GM23338 (cell line): ENCODE measurements around the gene NGLY1. TPM values are rescaled to one million over a fixed set of nuclear protein-coding genes. Genes with fewer than 3 reads are reported as not detected.

Experiments used
- ATAC-seq: fragments of 200-7000 bp; cut with Tn5 transposase; 3 replicates; pipeline ENCODE4 v1.9.1; 2020
- DNase-seq: peaks from one replicate; pipeline ENCODE4 v3.0.0-alpha.2; 2015; ENCODE audit warnings: low spot score
- H2AFZ ChIP-seq: fragments of 200-600 bp; sonication (generic); 2 replicates; pipeline ENCODE4 v1.8.0; 2016; ENCODE audit warnings: antibody characterized with exemption, mild to moderate bottlenecking, moderate library complexity
- H3F3A ChIP-seq: fragments of 200-600 bp; sonication (generic); replicated peaks from 2 replicates; pipeline ENCODE4 v1.8.0; 2017; ENCODE audit warnings: antibody characterized with exemption, mixed run types, low read depth
- H3K27ac ChIP-seq: fragments of 200-600 bp; sonication (generic); 2 replicates; pipeline ENCODE4 v1.6.1; 2016; ENCODE audit warnings: low read depth
- H3K27me3 ChIP-seq: fragments of 200-600 bp; sonication (generic); 2 replicates; pipeline ENCODE4 v1.8.0; 2016; ENCODE audit warnings: mild to moderate bottlenecking, mixed run types, moderate library complexity; ENCODE audit not compliant: insufficient read depth
- H3K36me3 ChIP-seq: fragments of 200-600 bp; sonication (generic); 2 replicates; pipeline ENCODE4 v1.8.0; 2016; ENCODE audit warnings: mild to moderate bottlenecking; ENCODE audit not compliant: insufficient read depth
- H3K4me1 ChIP-seq: fragments of 200-600 bp; sonication (generic); 2 replicates; pipeline ENCODE4 v1.8.0; 2016; ENCODE audit warnings: mild to moderate bottlenecking, moderate library complexity; ENCODE audit not compliant: insufficient read depth
- H3K4me2 ChIP-seq: fragments of 200-600 bp; sonication (generic); 2 replicates; pipeline ENCODE4 v1.7.1; 2017; ENCODE audit warnings: mixed run types
- H3K4me3 ChIP-seq: fragments of 200-600 bp; sonication (generic); 2 replicates; pipeline ENCODE4 v1.6.1; 2016; ENCODE audit warnings: mixed run types
- H3K79me2 ChIP-seq: fragments of 200-600 bp; sonication (generic); replicated peaks from 2 replicates; pipeline ENCODE4 v1.8.0; 2017; ENCODE audit warnings: mild to moderate bottlenecking; ENCODE audit not compliant: insufficient read depth
- H3K9me2 ChIP-seq: fragments of 200-600 bp; sonication (generic); 2 replicates; pipeline ENCODE4 v1.8.0; 2017; ENCODE audit not compliant: insufficient read depth
- H4K20me1 ChIP-seq: fragments of 200-600 bp; sonication (generic); replicated peaks from 2 replicates; pipeline ENCODE4 v1.8.0; 2017; ENCODE audit warnings: mild to moderate bottlenecking; ENCODE audit not compliant: insufficient read depth
- H3K27ac Mint-ChIP-seq: 2 replicates; pipeline ENCODE4 v1.8.0; 2020; ENCODE audit warnings: inconsistent platforms, mild to moderate bottlenecking, moderate library complexity, mixed read lengths
- H3K27me3 Mint-ChIP-seq: 3 replicates; pipeline ENCODE4 v1.8.0; 2022; ENCODE audit warnings: low read depth, mild to moderate bottlenecking, moderate library complexity, mixed read lengths, inconsistent platforms; ENCODE audit not compliant: insufficient read depth, poor library complexity
- H3K36me3 Mint-ChIP-seq: 3 replicates; pipeline ENCODE4 v1.8.0; 2021; ENCODE audit warnings: low read depth, mild to moderate bottlenecking, inconsistent platforms, moderate library complexity, mixed read lengths
- H3K4me1 Mint-ChIP-seq: 3 replicates; pipeline ENCODE4 v1.8.0; 2020; ENCODE audit warnings: mild to moderate bottlenecking, inconsistent platforms, mixed read lengths
- H3K4me3 Mint-ChIP-seq: 3 replicates; pipeline ENCODE4 v1.8.0; 2021; ENCODE audit warnings: moderate library complexity, mild to moderate bottlenecking, inconsistent platforms, mixed read lengths
- H3K9me3 Mint-ChIP-seq: 3 replicates; pipeline ENCODE4 v1.8.0; 2020; ENCODE audit warnings: moderate library complexity, mild to moderate bottlenecking, inconsistent platforms, mixed read lengths
- CREB1 ChIP-seq: fragments of 250-450 bp; sonication (Bioruptor Pico); IDR thresholded peaks from 2 replicates; pipeline ENCODE4 v1.5.0; 2020; ENCODE audit warnings: low read depth, mild to moderate bottlenecking, moderate library complexity
- ETS1 ChIP-seq: IDR thresholded peaks from 2 replicates; pipeline ENCODE4 v1.6.1; 2016; ENCODE audit warnings: antibody characterized with exemption
- EZH2 ChIP-seq: fragments of 200-600 bp; sonication (generic); IDR thresholded peaks from one replicate; pipeline ENCODE4 v1.8.0; 2017; ENCODE audit warnings: antibody characterized with exemption, mild to moderate bottlenecking, low read depth; ENCODE audit not compliant: unreplicated experiment
- EZH2phosphoT487 ChIP-seq: fragments of 200-600 bp; sonication (generic); IDR thresholded peaks from one replicate; pipeline ENCODE4 v1.8.1; 2018; ENCODE audit warnings: antibody characterized with exemption; ENCODE audit not compliant: unreplicated experiment
- JUNB ChIP-seq: IDR thresholded peaks from one replicate; pipeline ENCODE4 v1.6.1; 2016; ENCODE audit warnings: antibody characterized with exemption; ENCODE audit not compliant: unreplicated experiment
- NANOG ChIP-seq: IDR thresholded peaks from 2 replicates; pipeline ENCODE4 v1.6.1; 2016; ENCODE audit warnings: antibody characterized with exemption, borderline replicate concordance
- POLR2AphosphoS5 ChIP-seq: IDR thresholded peaks from 2 replicates; pipeline ENCODE4 v1.6.1; 2016; ENCODE audit warnings: antibody characterized with exemption, low read depth
- STAT1 ChIP-seq: IDR thresholded peaks from one replicate; pipeline ENCODE4 v1.6.1; 2016; ENCODE audit warnings: antibody characterized with exemption; ENCODE audit not compliant: unreplicated experiment
- ZNF462 ChIP-seq: fragments of 250-450 bp; sonication (Bioruptor Pico); IDR thresholded peaks from 2 replicates; pipeline ENCODE4 v1.5.0; 2020; ENCODE audit warnings: mild to moderate bottlenecking, moderate library complexity
- polyA plus RNA-seq: library from polyadenylated mRNA; unstranded; fragments of >200 nt; fragmentation: Nextera tagmentation; extraction: Ambion mirVana; gene quantifications from 2 replicates; pipeline ENCODE4 v1.2.1, GENCODE V29; 2016
- total RNA-seq: library from RNA; depleted of rRNA; stranded (reverse); fragments of >200 nt; shearing (Covaris generic); gene quantifications from 2 replicates; pipeline ENCODE4 v1.2.3, GENCODE V29; 2014

NGLY1 gene
- total and polyA plus RNA-seq, 2 experiments from 2014 or later: 20.4 to 43.5 TPM

GRCh38 chr3:25711090-25711489 lies 72.2 kb downstream of the NGLY1 start:
- Histone ChIP-seq H4K20me1 (no peaks in the 10 kb centered on the region), H3K4me2 (no peak overlapping the region), H3K27ac (no peak overlapping the region), H3K79me2 (no peaks in the 10 kb centered on the region), H3K4me3 (no peak overlapping the region), H2AFZ (no peak overlapping the region), H3K27me3 (no peaks in the 10 kb centered on the region), H3K36me3 (no peaks in the 10 kb centered on the region), H3K9me2 (no peaks in the 10 kb centered on the region), H3F3A (no peaks in the 10 kb centered on the region), H3K4me1 (no peaks in the 10 kb centered on the region)
- no peak overlapping the region for H3K4me3 Mint-ChIP-seq
- ATAC-seq: no peak
- no peak overlapping the region for H3K27ac Mint-ChIP-seq
- no peaks in the 10 kb centered on the region for H3K4me1 Mint-ChIP-seq
- H3K9me3 Mint-ChIP-seq: no peaks in the 10 kb centered on the region
- no peak for DNase-seq
- TF ChIP-seq POLR2AphosphoS5 (no peak), CREB1 (CRISPR knock-in tag) (no peak), ZNF462 (CRISPR knock-in tag) (no peak), JUNB (no peak)
- H3K27me3 Mint-ChIP-seq: no peaks in the 10 kb centered on the region
- H3K36me3 Mint-ChIP-seq: no peaks in the 10 kb centered on the region

GRCh38 chr3:25708036-25708435 lies 75.2 kb downstream of the NGLY1 start:
- no peaks in the 10 kb centered on the region for H3K4me1 ChIP-seq
- no peak overlapping the region for H3K4me3 ChIP-seq
- H3K9me2 ChIP-seq: no peaks in the 10 kb centered on the region
- Mint-ChIP-seq H3K4me1 (no peaks in the 10 kb centered on the region), H3K4me3 (no peak overlapping the region), H3K9me3 (no peaks in the 10 kb centered on the region), H3K36me3 (no peaks in the 10 kb centered on the region), H3K27me3 (no peaks in the 10 kb centered on the region), H3K27ac (no peak overlapping the region)
- H3K4me2 ChIP-seq: no peak overlapping the region
- H3K27me3 ChIP-seq: no peaks in the 10 kb centered on the region
- H3F3A ChIP-seq: no peaks in the 10 kb centered on the region
- H2AFZ ChIP-seq: no peak overlapping the region
- no peaks in the 10 kb centered on the region for H3K36me3 ChIP-seq
- no peaks in the 10 kb centered on the region for H4K20me1 ChIP-seq
- H3K27ac ChIP-seq: no peak overlapping the region
- ATAC-seq: no peak
- no peaks in the 10 kb centered on the region for H3K79me2 ChIP-seq
- DNase-seq: no peak
- no peak for TF ChIP-seq CREB1 (CRISPR knock-in tag)
- no peak for TF ChIP-seq ETS1
- no peak for TF ChIP-seq NANOG
- TF ChIP-seq JUNB: no peak
- no peak for TF ChIP-seq EZH2
- TF ChIP-seq STAT1: no peak
- TF ChIP-seq EZH2phosphoT487: no peak
